GM23248 (cell line): ENCODE results near the gene CLEC16A.

Experiments
- EZH2 ChIP-seq: fragments of 200-600 bp; sonication (generic); IDR thresholded peaks from 2 replicates; pipeline ENCODE4 v1.6.1; 2018; ENCODE audit warnings: antibody characterized with exemption, mild to moderate bottlenecking; ENCODE audit not compliant: insufficient read depth, poor library complexity, severe bottlenecking
- EZH2phosphoT487 ChIP-seq: fragments of 200-600 bp; sonication (generic); IDR thresholded peaks from 2 replicates; pipeline ENCODE4 v1.6.1; 2018; ENCODE audit warnings: antibody characterized with exemption, moderate library complexity, mild to moderate bottlenecking, low read depth; ENCODE audit not compliant: insufficient read depth

DNA sequence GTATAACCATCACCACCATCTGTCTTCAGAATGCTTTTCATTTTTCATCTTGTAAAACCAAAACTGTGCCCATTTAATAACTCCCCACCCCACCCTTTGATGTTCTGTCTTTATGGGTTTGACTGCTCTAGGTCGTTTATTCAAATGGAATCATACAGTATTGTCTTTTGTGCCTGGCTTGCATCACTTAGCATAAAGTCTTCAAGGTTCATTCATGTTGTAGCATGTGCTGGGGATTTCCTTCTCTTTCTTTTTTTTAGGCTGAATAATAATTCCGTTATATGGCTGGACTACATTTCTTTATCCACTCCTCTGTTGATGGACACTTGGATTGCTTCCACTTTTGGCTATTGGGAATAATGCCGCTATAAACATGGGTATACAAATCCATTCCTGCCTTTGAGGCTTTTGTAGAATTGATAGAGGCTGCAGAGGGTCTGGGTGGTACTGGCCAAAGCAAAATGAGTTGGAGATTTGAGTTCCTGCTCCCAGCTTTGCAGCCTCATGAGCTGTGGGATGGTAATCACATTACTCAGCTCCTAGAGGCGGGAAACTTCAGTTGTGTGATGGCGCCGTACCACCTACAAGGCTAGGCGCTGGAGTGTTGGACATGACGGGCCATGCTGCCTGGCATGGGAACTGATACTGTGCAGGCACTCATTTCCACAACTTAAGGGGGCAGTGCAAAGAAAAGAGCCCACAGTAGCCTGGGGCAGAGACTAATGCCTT lies 64.8 kb downstream of the CLEC16A start:
- TF ChIP-seq EZH2 = no peak
- no peak for TF ChIP-seq EZH2phosphoT487
